DND-41 (cell line): ENCODE measurements around the gene PRDM15.

ENCODE experiments used
- EZH2 ChIP-seq: IDR thresholded peaks from 3 replicates; pipeline ENCODE4 v1.6.1; 2012; ENCODE audit warnings: borderline replicate concordance, low read depth, mild to moderate bottlenecking, moderate library complexity, low read length, inconsistent platforms; ENCODE audit not compliant: severe bottlenecking
- TF ChIP-seq, protein P1 (sequence below): IDR thresholded peaks from 2 replicates; pipeline ENCODE4 v1.5.1; 2012; ENCODE audit warnings: borderline replicate concordance, low read length, moderate library complexity, mild to moderate bottlenecking; ENCODE audit not compliant: poor library complexity, severe bottlenecking; ENCODE audit errors: extremely low read depth

DNA sequence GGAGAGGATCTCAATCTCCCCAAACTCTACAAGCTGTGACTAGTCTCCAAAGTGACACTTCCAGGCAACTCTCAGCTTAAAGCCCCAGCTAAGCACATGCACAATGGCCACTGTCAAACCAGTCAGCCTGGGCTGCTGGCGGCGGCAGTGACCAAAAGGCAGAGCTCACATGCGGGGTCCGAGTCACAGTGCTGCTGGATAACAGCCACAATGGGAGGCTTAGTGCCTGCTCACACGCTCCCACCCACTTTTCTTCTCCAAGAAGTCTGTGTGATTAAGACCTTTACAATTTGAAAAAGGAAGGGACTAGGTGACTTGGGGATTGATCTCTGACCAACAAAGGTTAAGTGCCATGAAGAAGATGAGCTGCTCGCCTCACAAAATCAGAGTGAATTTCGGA is 129.1 kb downstream of the PRDM15 start:
- TF ChIP-seq, protein P1, sequence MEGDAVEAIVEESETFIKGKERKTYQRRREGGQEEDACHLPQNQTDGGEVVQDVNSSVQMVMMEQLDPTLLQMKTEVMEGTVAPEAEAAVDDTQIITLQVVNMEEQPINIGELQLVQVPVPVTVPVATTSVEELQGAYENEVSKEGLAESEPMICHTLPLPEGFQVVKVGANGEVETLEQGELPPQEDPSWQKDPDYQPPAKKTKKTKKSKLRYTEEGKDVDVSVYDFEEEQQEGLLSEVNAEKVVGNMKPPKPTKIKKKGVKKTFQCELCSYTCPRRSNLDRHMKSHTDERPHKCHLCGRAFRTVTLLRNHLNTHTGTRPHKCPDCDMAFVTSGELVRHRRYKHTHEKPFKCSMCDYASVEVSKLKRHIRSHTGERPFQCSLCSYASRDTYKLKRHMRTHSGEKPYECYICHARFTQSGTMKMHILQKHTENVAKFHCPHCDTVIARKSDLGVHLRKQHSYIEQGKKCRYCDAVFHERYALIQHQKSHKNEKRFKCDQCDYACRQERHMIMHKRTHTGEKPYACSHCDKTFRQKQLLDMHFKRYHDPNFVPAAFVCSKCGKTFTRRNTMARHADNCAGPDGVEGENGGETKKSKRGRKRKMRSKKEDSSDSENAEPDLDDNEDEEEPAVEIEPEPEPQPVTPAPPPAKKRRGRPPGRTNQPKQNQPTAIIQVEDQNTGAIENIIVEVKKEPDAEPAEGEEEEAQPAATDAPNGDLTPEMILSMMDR = no peak
- TF ChIP-seq EZH2 = no peak
